NOMO-1 treated with dmso at 0.1 percent for 144 hours (cell line): Measurements from ENCODE around the gene ANKRD63.

Experiments
- DNase-seq: peaks from one replicate; lab custom pipeline; 2025; ENCODE audit not compliant: unreplicated experiment; lab: John Stamatoyannopoulos, UW

ANKRD63 gene

GRCh38 chr15:40313531-40314398 is 30.9 kb upstream of the ANKRD63 start:
- DNase-seq = peak; percentile 38

DNA sequence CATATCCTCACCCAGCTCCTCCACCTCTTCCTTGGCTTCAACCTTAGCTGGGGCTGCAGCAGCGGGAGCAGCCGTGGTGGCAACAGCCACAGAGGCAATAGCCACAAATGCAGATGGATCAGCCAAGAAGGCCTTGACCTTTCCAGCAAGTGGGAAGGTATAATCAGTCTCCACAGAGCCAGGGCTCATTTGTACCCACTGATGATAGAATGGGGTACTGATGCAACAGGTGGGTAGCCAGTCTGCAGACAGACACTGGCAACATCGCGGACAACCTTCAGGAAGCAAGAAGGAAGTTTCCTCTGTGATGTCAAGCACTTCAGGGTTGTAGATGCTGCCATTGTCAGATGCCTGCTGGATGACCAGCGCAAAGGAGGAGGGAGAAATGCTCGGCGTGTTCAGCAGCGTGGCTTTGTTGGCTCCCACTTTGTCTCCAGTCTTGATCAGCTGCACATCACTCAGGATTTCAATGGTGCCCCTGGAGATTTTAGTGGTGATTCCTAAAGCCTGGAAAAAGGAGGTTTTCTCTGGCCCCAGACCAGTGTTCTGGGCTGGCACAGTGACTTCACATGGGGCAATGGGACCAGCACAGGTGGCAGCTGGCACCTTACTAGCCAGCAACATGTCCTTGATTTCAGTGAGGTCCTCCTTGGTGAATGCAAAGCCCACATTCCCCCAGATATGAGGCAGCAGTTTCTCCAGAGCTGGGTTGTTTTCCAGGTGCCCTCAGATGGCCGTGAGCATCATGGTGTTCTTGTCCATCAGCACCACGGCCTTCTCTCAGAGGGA is 29.7 kb upstream of the ANKRD63 start:
- DNase-seq = no peak

DNA sequence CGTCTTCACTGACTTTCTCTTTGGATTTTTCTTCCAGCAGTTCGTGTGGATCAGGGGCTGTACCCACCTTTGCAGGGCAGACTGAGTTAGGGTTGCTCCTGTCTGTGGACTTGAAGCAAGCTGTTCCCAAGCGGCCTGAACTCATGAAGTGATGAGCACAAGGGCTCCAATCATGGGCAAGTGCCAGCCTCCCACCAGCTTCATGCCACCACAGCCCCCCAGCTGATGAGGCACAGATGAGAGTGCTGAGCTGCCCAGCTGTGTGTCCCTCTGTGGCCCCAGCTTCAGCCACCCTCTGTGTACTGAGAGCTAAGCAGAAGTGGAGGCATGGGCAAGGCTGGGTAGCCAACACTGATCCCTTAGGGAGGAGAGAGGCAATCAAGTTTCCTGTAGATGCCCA is 28.1 kb upstream of the ANKRD63 start:
- DNase-seq = no peak

- DNase-seq = peak; percentile 38
Measured at GRCh38 chr15:40310001-40310959, 27.4 kb upstream of the ANKRD63 start.

DNA sequence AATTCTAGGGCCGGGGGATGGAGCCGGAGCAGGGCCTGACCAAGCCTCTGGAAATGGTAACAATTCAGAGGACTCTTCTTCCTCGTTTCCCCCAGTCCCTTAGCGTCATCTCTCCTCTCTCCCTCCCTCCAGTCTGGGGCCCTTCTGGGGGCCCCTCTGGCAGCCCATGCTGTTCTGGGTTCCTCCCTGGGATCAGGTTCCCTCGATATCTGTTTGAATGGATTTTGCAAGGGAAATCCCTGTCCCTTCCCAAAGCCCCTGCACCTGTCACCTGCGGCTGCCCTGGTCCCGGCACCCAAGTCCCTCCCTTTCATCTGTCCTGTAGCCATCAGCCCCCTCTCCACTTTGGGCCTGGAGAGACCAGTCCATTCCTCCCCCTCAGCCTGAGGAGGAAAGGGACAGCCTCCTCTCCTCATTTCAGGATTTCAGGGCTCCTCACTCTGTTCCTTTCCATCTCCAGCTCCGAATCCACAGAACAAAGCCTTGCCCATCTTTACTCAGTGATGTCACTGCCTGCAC is 26.5 kb upstream of the ANKRD63 start:
- no peak for DNase-seq

DNA sequence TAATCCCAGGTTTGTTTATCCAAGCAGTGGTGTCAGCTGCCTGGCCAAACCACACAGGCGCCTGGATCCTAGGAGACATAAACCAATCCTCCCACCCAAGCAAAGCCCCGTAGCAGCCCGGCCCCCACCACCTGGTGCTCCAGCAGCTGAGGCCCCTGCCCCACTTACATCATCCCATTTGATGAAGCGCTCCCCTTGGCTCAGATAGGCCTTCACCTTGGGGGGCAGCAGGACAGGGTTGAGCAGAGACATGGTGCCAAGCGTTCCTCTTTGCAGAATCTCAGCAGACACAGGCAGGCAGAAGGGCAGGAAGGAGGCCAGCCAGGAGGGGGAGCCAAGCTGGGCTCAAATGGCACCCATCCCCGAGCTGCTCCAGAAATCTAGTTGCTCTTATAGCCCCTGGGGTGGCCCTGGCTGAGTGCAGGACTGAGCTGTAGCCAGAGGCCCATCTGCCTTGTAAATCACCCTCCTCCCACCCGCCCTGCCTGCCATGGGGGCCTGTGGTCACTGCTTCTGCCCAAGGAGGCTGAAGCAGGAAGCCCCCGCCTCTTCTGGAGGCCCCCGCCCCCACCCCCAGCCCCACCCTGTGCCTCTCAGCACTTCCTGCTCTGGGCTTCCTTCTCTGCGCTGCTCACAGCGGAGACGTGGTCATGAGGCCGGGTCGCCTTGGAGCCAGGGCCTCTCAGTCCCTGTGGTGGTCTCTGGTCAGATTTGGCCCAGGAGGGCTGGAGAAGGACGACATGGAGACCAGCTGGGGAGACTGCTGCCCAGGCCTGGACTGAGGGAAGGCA is 24.8 kb upstream of the ANKRD63 start, which contains the start of gene PLCB2:
PLCB2 (minus strand) TSS at position 515 of the 791 bp plus-strand sequence; CDS start at position 252, 263 bp downstream.
- DNase-seq = peak; percentile 72

DNA sequence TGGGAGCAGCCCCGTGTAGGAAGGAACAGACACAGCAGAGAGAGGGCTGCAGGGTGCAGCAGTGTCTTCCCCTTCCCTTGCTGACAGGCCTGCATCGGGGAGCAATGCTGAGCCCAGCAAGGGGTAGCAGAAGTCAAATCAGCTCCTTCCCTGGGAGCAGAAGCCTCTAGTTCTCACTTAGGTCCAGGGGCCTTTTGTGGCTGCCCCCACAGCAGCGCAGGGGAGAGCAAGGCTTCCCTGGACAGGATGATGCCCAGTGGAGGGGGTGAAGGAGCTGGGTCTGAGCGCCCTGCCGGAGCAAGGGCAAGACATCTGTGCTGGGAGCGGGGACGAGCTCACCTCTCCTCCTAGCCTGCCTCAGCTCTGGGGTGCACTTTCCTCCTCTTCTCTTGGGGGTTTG is 24.0 kb upstream of the ANKRD63 start:
- no peak for DNase-seq

DNA sequence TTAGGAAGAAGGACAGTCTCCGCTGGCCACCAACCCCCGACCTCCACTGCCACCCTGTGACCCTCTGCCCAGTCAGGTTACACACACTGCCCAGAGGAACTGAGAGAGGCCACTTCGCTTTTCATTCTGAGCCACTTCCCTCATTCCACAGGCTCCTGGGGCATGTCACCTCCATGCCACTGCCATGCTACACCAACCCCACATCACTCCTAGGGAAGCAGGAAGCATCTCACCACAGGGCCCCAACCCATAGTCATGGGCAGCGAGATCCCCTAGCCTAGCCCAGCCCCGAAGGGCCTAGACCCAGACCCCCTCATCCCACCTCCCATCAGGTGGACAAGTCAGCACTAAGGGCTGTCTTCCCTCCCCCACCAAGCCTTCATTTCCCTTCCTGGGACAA is 23.5 kb upstream of the ANKRD63 start:
- DNase-seq = no peak

DNA sequence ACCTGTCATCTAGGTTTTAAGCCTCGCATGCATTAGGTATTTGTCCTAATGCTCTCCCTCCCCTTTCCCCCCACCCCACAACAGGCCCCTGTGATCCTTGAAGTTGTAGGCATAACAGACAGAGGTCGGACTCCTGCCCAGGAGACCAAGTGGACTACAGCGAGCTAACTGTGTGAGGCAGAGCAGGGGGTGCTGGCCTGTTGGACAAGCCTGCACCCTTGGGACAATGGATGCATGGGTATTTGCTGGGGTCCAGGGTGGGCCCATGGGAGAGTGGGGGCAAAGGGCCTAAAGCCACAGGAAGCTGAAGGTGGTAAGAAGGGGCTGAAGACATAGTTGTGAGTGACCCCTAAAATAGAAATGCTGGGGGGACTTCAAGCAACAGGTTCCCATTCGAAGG is 22.4 kb upstream of the ANKRD63 start:
- no peak for DNase-seq

- no peak for DNase-seq
Measured at GRCh38 chr15:40303576-40303975, 20.7 kb upstream of the ANKRD63 start.

- no peak for DNase-seq
Measured at GRCh38 chr15:40302981-40303380, 20.1 kb upstream of the ANKRD63 start.

DNA sequence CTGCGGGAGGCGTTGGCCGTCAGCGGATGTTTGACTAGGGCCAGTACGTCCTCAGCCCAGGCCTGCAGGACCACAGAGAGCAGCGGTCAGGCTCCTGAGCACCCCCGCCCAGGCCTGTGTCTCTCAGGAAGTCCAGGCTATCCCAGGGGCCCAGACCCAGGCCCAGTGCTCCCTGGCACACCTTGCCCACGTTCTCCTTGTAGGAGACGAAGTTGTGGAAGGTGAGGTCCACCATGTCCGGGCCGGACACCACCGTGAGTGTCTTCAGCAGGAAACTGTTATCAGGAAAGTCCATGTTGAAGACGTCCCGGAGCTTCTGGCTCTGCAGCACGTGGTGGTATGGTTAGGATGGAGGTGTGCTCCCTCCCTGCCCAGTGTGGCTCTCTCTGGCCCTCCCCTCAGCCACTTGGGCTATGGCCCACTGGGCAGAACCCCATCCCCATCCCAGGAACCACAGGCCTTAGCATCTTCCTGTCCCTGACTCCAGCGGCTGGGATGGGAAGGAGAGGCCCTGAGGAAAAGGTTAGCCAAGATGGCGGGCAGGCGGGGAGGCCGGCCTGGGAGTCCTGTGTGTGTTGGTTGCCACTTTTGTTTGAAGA is 19.5 kb upstream of the ANKRD63 start:
- DNase-seq = no peak

DNA sequence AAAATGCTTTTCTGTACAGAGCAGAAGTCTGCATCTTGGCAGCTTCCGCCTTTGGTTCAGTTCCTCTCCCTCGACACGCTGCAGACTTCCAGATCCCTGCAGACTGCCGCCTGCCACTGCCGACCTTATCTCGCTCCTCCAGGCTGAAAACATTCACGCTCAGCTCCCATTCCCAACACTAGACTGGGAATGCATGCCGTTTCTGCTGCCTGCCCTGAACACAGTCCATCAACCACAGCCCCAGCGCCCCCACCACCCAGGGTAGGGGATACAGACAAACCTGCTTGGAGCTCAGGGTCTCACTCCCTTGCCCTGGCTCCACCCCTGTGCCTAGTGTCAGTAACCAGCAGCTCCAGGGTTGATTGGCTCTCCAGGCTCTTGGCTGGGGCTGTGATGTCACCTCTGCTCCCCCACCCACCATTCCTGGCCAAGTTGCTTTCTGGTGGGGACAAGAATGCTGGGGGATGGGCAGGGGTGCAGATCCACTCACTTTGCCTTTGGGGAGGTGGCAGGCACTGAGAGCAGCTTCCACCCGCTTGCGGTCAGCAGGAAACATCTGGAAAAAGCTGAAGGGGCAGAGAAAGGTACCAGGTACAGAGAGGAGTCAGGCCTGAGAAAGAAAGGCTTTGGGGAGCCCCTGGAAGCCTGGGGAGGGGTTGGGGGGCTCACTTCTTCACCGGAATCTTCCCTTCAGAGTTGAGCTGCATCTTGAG is 18.8 kb upstream of the ANKRD63 start:
- no peak for DNase-seq

DNA sequence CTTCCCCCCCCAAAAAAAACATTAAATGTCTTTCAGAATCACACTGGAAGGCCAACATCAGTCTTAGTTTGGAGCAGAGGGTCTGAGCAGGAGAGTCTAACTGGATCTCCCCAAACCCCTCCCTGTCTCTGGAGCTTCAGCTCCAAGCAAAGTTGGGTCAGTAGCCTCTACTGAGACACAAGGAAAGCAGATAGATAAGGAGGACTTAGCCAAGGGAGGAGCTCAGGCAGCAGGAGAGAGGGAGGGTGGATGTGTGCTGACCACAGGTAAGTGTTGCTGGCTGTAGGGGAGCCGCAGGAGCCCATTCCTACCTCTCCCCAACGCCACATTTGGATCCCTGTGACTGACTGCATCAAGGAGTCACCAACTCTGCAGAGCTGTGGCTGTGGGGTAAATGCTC is 17.9 kb upstream of the ANKRD63 start:
- DNase-seq = no peak

GRCh38 chr15:40300367-40300766 is 17.5 kb upstream of the ANKRD63 start:
- DNase-seq = no peak

DNA sequence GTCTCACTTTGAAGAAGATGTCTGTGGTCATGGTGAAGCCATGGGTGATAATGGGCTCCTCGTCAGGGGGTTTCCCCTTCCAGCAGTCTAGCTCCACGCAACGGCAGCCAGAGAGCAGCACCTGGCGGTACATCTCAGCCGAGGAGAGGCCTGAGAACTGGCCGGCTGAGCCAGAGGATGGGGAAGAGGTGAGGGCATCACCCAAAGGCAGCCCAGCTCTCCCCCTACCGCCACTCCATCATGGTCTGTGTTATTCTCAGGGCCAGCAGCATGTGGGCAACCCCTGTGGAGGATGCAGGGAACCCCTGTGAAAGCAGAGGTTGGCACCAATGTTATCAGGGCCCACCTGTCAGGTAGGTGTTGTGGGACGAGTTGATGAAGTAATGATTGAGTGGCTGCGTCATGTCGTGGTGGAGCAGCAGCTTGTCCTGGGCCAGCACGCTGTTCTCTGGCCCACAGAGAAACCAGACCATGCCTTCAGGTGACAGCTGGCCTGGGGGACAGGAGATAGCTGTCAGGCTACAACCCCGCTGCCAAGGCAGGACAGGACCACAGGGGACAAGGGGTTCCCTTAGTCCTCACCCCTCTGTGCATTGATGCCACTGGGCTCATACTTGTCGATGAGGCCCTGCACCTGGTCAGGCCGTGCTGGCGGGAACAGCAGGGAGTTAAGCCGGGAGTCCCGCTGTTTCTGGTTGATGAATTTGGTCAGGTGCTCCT is 15.5 kb upstream of the ANKRD63 start:
- no peak for DNase-seq

DNA sequence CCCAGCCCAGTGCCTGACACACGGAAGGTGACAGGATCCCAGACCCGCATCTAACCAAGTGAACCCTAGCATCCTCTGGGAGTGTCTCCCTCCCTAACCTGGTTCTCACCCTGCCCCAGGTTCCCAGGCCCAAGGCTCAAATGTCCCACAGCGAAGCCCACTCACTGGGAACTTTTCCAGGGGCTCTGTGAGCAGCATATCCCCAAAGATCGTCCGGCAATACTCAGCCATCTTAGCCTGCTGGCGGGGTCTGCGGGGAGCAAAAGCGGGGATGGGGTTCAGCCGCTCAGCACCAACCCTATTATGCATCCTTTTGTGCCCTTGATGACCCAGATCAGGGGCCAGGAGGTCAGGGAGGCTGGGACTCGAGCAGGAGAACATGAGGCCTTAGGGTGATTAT is 14.5 kb upstream of the ANKRD63 start:
- no peak for DNase-seq

- no peak for DNase-seq
Measured at GRCh38 chr15:40296561-40297230, 13.8 kb upstream of the ANKRD63 start.
